ENCODE results near the gene S100A2.
"Not testable (repeated sequence)": the region's sequence is repeated elsewhere in the genome, so short reads cannot be mapped to it uniquely, and the experiment has no call there.

S100A2 gene

GRCh38 chr1:153522353-153523048, 43.1 kb downstream of the S100A2 start:
- H3K4me3 Mint-ChIP-seq; DNase-seq (ENCODE audit: low spot score in 2 of 2); ATAC-seq; H3K36me3 Mint-ChIP-seq; H3K27ac Mint-ChIP-seq; H3K4me1 Mint-ChIP-seq; H3K9me3 Mint-ChIP-seq: not testable (repeated sequence)

DNA sequence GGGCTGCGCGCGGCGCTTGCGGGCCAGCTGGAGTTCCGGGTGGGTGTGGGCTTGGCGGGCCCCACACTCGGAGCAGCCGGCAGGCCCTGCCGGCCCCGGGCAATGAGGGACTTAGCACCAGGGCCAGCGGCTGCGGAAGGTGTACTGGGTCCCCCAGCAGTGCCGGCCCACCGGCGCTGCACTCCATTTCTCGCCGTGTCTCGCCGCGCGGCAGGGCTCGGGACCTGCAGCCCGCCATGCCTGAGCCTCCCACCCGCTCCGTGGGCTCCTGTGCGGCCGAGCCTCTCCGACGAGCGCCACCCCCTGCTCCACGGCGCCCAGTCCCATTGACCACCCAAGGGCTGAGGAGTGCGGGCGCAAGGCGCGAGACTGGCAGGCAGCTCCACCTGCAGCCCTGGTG, 43.8 kb downstream of the S100A2 start:
- H3K4me1 Mint-ChIP-seq; H3K36me3 Mint-ChIP-seq; H3K9me3 Mint-ChIP-seq; DNase-seq (ENCODE audit: low spot score in 2 of 2); ATAC-seq; H3K4me3 Mint-ChIP-seq; H3K27ac Mint-ChIP-seq: not testable (repeated sequence)

DNA sequence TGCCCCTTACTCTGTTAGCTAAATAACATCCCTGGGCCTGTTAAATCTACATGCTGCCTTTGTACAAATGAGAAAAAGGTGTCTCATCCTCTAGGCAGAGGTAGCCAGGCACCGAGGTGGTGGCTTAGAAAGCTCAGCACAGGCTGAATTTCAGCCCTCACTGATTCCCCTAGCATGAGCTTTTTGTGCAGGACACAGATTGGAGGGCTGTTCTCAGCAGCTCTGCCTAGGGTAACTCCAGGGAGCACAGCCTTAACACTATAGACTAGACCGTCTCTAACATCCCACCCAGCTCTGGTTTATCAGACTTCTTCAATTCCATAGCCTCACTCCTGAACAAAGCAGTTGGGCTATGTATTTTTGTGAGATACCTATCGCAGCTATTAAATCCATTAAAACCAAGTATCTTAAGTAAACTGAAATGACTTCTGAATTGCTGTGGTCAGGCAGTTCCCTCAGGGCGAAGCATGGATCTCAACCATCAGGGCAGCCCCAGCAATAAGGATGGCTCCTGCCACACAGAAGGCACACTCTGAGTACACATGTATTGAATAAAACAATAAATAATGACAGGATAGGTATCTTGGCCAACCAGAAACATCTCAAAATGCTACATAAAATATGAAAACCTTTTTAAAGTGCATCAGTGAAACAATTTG, 44.7 kb downstream of the S100A2 start:
- Mint-ChIP-seq H3K9me3 (no peaks in the 10 kb centered on the region), H3K4me1 (peaks cover 6% of the 10 kb centered on the region), H3K36me3 (no peaks in the 10 kb centered on the region), H3K27ac (peak overlapping the region; percentile 9), H3K4me3 (no peak overlapping the region)
- no peak for ATAC-seq
- no peak for DNase-seq (ENCODE audit: low spot score in 2 of 2)

GRCh38 chr1:153520137-153520691, 45.4 kb downstream of the S100A2 start:
- not testable (repeated sequence) for H3K9me3 Mint-ChIP-seq; H3K36me3 Mint-ChIP-seq; ATAC-seq; H3K4me3 Mint-ChIP-seq; H3K4me1 Mint-ChIP-seq; DNase-seq (ENCODE audit: low spot score in 2 of 2)
- peak overlapping the region; percentile 9 for H3K27ac Mint-ChIP-seq

DNA sequence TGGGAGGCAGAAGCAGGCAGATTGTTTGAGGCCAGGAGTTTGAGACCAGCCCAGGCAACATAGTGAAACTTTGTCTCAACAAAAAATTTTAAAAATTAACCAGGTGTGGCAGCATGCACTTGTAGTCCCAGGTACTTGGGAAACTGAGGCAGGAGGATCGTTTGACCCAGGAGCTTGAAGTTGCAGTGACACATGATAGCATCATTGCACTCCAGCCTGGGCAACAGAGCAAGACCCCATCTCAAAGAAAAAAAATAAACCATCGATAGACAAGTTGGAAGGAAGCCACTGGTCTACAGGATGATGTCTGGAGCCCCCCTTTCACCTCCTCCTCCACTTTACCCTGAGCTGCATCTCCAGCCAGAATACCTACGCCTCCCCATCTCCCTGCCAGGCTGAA, 46.4 kb downstream of the S100A2 start:
- peaks cover 6% of the 10 kb centered on the region for H3K4me1 Mint-ChIP-seq
- no peak for DNase-seq (ENCODE audit: low spot score in 2 of 2)
- no peak overlapping the region for H3K4me3 Mint-ChIP-seq
- H3K9me3 Mint-ChIP-seq = no peaks in the 10 kb centered on the region
- no peaks in the 10 kb centered on the region for H3K36me3 Mint-ChIP-seq
- ATAC-seq = no peak
- H3K27ac Mint-ChIP-seq = no peak overlapping the region

- Mint-ChIP-seq H3K9me3 (no peaks in the 10 kb centered on the region), H3K4me3 (no peak overlapping the region), H3K27ac (peak overlapping the region; percentile 60), H3K36me3 (no peaks in the 10 kb centered on the region), H3K4me1 (peaks cover 7% of the 10 kb centered on the region)
- peak; percentile 8 for ATAC-seq
- DNase-seq (ENCODE audit: low spot score in 2 of 2) = no peak
These were observed 49.9 kb downstream of the S100A2 start for GRCh38 chr1:153515504-153516394.

GRCh38 chr1:153513666-153514065, 52.0 kb downstream of the S100A2 start:
- Mint-ChIP-seq H3K9me3 (no peaks in the 10 kb centered on the region), H3K27ac (no peak overlapping the region), H3K4me3 (no peak overlapping the region), H3K4me1 (peaks cover 9% of the 10 kb centered on the region), H3K36me3 (no peaks in the 10 kb centered on the region)
- no peak for DNase-seq (ENCODE audit: low spot score in 2 of 2)
- no peak for ATAC-seq

GRCh38 chr1:153513023-153513422, 52.6 kb downstream of the S100A2 start:
- no peak for ATAC-seq
- Mint-ChIP-seq H3K36me3 (no peaks in the 10 kb centered on the region), H3K9me3 (no peaks in the 10 kb centered on the region), H3K4me1 (peaks cover 9% of the 10 kb centered on the region), H3K27ac (no peak overlapping the region), H3K4me3 (no peak overlapping the region)
- DNase-seq (ENCODE audit: low spot score in 2 of 2) = no peak

All from stimulated activated effector memory CD8-positive, alpha-beta T cell treated with anti-CD3 and anti-CD28 coated beads, Interleukin-12 subunit alpha, Interleukin-12 subunit beta, amount 100 ng/mL, for 72 hours (primary cell).